ENCODE results near the gene NUP58.

- TF ChIP-seq CTCF (IDR thresholded peaks at IDR 0.05) (no peak), POLR2A (IDR thresholded peaks at IDR 0.05) (no peak)
Observed at GRCh38 chr13:25300861-25301346, 521 bp upstream of the NUP58 start.

Measured in stomach (tissue), 4 donors.